ENCODE measurements around the gene KRTAP10-12. TPM values are rescaled to one million over a fixed set of nuclear protein-coding genes. Genes with fewer than 3 reads are reported as not detected.

The KRTAP10-12 gene
- total RNA-seq, 1 experiment from 2014 or later: not detected

DNA sequence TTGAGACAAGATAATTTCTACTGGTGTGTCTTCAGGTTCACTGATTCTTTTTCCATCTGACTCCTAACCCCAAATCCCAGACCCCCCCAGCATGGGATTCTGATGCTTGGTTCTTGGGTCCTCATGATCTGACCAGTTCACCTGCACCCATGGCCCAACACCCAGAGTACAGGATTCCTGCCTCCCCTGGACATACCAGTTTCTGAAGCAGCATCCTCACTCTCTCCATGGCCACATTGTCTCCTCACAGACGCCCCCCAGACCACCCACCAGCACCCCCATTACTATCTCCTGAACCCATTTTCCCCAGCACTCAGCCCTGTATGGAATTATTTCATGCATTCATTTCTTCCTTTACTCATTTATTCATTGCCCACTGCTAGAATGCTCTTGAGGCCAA, 40.1 kb upstream of the KRTAP10-12 start (continued):
- no peak for TF ChIP-seq SRF (IDR thresholded peaks at IDR 0.05; ENCODE audit: low read depth)
- TF ChIP-seq CEBPB (IDR thresholded peaks at IDR 0.05; ENCODE audit: low read depth): no peak
- TF ChIP-seq, protein P1, sequence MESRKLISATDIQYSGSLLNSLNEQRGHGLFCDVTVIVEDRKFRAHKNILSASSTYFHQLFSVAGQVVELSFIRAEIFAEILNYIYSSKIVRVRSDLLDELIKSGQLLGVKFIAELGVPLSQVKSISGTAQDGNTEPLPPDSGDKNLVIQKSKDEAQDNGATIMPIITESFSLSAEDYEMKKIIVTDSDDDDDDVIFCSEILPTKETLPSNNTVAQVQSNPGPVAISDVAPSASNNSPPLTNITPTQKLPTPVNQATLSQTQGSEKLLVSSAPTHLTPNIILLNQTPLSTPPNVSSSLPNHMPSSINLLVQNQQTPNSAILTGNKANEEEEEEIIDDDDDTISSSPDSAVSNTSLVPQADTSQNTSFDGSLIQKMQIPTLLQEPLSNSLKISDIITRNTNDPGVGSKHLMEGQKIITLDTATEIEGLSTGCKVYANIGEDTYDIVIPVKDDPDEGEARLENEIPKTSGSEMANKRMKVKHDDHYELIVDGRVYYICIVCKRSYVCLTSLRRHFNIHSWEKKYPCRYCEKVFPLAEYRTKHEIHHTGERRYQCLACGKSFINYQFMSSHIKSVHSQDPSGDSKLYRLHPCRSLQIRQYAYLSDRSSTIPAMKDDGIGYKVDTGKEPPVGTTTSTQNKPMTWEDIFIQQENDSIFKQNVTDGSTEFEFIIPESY (IDR thresholded peaks at IDR 0.05; ENCODE audit: extremely low read depth, insufficient replicate concordance, low read length): no peak
- no peak for TF ChIP-seq EZH2phosphoT487 (IDR thresholded peaks at IDR 0.05; ENCODE audit: borderline replicate concordance)
- TF ChIP-seq, protein P2, sequence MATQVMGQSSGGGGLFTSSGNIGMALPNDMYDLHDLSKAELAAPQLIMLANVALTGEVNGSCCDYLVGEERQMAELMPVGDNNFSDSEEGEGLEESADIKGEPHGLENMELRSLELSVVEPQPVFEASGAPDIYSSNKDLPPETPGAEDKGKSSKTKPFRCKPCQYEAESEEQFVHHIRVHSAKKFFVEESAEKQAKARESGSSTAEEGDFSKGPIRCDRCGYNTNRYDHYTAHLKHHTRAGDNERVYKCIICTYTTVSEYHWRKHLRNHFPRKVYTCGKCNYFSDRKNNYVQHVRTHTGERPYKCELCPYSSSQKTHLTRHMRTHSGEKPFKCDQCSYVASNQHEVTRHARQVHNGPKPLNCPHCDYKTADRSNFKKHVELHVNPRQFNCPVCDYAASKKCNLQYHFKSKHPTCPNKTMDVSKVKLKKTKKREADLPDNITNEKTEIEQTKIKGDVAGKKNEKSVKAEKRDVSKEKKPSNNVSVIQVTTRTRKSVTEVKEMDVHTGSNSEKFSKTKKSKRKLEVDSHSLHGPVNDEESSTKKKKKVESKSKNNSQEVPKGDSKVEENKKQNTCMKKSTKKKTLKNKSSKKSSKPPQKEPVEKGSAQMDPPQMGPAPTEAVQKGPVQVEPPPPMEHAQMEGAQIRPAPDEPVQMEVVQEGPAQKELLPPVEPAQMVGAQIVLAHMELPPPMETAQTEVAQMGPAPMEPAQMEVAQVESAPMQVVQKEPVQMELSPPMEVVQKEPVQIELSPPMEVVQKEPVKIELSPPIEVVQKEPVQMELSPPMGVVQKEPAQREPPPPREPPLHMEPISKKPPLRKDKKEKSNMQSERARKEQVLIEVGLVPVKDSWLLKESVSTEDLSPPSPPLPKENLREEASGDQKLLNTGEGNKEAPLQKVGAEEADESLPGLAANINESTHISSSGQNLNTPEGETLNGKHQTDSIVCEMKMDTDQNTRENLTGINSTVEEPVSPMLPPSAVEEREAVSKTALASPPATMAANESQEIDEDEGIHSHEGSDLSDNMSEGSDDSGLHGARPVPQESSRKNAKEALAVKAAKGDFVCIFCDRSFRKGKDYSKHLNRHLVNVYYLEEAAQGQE (IDR thresholded peaks at IDR 0.05; ENCODE audit: low read depth): no peak
- TF ChIP-seq SIN3A (IDR thresholded peaks at IDR 0.05; ENCODE audit: low read depth): no peak

DNA sequence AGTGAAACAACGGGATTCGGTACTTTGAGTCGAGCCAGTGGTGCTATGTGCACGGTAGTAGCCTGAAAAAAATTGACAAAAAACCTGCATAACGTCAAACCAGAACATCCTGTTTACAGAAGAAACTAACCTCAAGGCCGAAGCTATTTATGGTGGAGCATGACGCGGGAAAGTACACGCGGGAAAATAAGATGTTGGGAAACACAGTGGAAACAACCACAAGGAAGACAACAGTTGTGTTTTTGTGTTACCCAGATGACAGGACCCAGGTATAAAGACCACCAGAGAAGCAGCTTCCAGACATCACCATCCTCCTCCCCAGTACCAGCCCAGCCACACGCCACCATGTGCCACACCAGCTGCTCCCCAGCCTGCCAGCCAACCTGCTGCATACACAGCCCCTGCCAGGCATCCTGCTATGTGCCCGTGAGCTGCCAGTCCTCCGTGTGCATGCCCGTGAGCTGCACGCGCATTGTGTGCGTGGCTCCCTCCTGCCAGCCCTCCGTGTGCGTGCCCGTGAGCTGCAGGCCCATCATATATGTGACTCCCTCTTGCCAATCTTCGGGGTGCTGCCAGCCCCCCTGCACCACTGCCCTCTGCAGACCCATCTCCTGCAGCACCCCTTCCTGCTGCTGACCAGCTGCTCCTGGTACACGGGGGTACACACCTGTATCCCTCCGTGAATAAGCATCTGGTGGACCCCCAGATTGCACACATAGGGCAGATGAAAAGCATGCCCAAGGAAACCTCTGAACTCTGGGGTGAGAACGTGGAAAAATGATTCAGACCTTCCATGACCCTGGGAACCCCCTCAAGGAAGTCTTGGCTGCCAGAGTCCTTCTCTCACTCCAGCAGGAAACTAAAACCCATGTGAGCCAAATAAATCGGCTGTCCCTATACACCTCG, 39.1 kb upstream of the KRTAP10-12 start, which contains the start of gene KRTAP12-3:
KRTAP12-3 (plus strand) TSS at position 298 of the 906 bp plus-strand sequence; CDS start at position 346, 48 bp downstream.
- Histone ChIP-seq H3K27ac (ENCODE audit: low read depth, low read length) (no peak within 1 kb of the TSS), H4K20me1 (ENCODE audit: insufficient read depth) (no peaks in the 10 kb centered on the region), H3K27me3 (ENCODE audit: insufficient read depth, low read length) (no peaks in the 10 kb centered on the region), H3K9me2 (ENCODE audit: insufficient read depth) (no peaks in the 10 kb centered on the region), H3K4me3 (replicated peaks in 1 of 2; ENCODE audit: low read depth in 1 of 2, low read length in 2 of 2) (no peak within 1 kb of the TSS), H2AFZ (ENCODE audit: low read depth, low read length, poor library complexity, severe bottlenecking) (no peak within 1 kb of the TSS), H3K36me3 (ENCODE audit: control insufficient read depth in 1 of 2, insufficient read depth in 2 of 2, low read length in 2 of 2) (no peaks in the 10 kb centered on the region), H3K79me2 (ENCODE audit: insufficient read depth, low read length) (no peaks in the 10 kb centered on the region), H3K9me3 (ENCODE audit: control insufficient read depth in 1 of 2, insufficient read depth in 1 of 2, low read depth in 1 of 2, low read length in 2 of 2) (no peaks in the 10 kb centered on the region), H3K4me2 (ENCODE audit: low read length) (no peak within 1 kb of the TSS), H3K4me1 (ENCODE audit: control insufficient read depth in 1 of 2, insufficient read depth in 2 of 2, low read length in 2 of 2) (no peaks in the 10 kb centered on the region), H3K9ac (ENCODE audit: low read length) (no peak within 1 kb of the TSS)
- POLR2A ChIA-PET: no interaction called here
- ATAC-seq: no peak
- DNase-seq (ENCODE audit: low read depth, low spot score): no peak
- RAD21 ChIA-PET (ENCODE audit: low non-redundant PET in 1 of 2, low total read pairs in 2 of 2, uncharacterized antibody in 2 of 2, unreplicated experiment in 2 of 2): no interaction called here
- TF ChIP-seq EZH2 (IDR thresholded peaks at IDR 0.05): no peak
- TF ChIP-seq ZFX (IDR thresholded peaks at IDR 0.05): no peak
- TF ChIP-seq JUND (IDR thresholded peaks at IDR 0.05): no peak
- TF ChIP-seq EGR1 (IDR thresholded peaks at IDR 0.05; ENCODE audit: low read depth): no peak
- TF ChIP-seq, protein P3, sequence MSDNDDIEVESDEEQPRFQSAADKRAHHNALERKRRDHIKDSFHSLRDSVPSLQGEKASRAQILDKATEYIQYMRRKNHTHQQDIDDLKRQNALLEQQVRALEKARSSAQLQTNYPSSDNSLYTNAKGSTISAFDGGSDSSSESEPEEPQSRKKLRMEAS (IDR thresholded peaks at IDR 0.05): no peak
- no peak for TF ChIP-seq POLR2AphosphoS5 (IDR thresholded peaks at IDR 0.05; ENCODE audit: low read depth, low read length)
- no peak for TF ChIP-seq EZH2phosphoT487 (IDR thresholded peaks at IDR 0.05; ENCODE audit: borderline replicate concordance)
- TF ChIP-seq SRF (IDR thresholded peaks at IDR 0.05; ENCODE audit: low read depth): no peak
- TF ChIP-seq, protein P1 (IDR thresholded peaks at IDR 0.05; ENCODE audit: extremely low read depth, insufficient replicate concordance, low read length): no peak
- TF ChIP-seq CEBPB (IDR thresholded peaks at IDR 0.05; ENCODE audit: low read depth): no peak
- no peak for TF ChIP-seq POLR2A (IDR thresholded peaks at IDR 0.05; ENCODE audit: borderline replicate concordance, extremely low read depth, insufficient read depth, insufficient read length)
- no peak for TF ChIP-seq SP1 (IDR thresholded peaks at IDR 0.05; ENCODE audit: low read depth)
- CTCF ChIA-PET: no interaction called here
- no TSS peak for BruUV-seq (replicated peaks)
- intact Hi-C loops (cut with micrococcal nuclease): no loop called here
